Measurements from ENCODE around the gene LUZP1. TPM values are rescaled to one million over a fixed set of nuclear protein-coding genes. Genes with fewer than 3 reads are reported as not detected.

LUZP1 gene
- total RNA-seq, 1 donor from 2014 or later: 47.4 TPM

- Mint-ChIP-seq H3K4me3 (ENCODE audit: unreplicated experiment) (peak overlapping the region; percentile 28), H3K27me3 (ENCODE audit: unreplicated experiment) (no peaks in the 10 kb centered on the region), H3K36me3 (ENCODE audit: unreplicated experiment) (peaks cover 14% of the 10 kb centered on the region), H3K9me3 (ENCODE audit: unreplicated experiment) (no peaks in the 10 kb centered on the region), H3K4me1 (ENCODE audit: unreplicated experiment) (peaks cover 64% of the 10 kb centered on the region), H3K27ac (ENCODE audit: unreplicated experiment) (peak overlapping the region; percentile 54)
- no peak for DNase-seq (ENCODE audit: extremely low spot score, unreplicated experiment)
- peak; percentile 93 for TF ChIP-seq CTCF (IDR thresholded peaks at IDR 0.05)
Observed at GRCh38 chr1:23098463-23099170, 70.0 kb downstream of the LUZP1 start.

- Mint-ChIP-seq H3K9me3 (ENCODE audit: unreplicated experiment) (no peaks in the 10 kb centered on the region), H3K36me3 (ENCODE audit: unreplicated experiment) (peaks cover 20% of the 10 kb centered on the region), H3K4me1 (ENCODE audit: unreplicated experiment) (peaks cover 51% of the 10 kb centered on the region), H3K4me3 (ENCODE audit: unreplicated experiment) (no peak overlapping the region), H3K27ac (ENCODE audit: unreplicated experiment) (no peak overlapping the region), H3K27me3 (ENCODE audit: unreplicated experiment) (no peaks in the 10 kb centered on the region)
- no peak for DNase-seq (ENCODE audit: extremely low spot score, unreplicated experiment)
- no peak for TF ChIP-seq CTCF (IDR thresholded peaks at IDR 0.05)
Observed at GRCh38 chr1:23097316-23097715, 71.3 kb downstream of the LUZP1 start.

GRCh38 chr1:23092447-23092846 is 76.2 kb downstream of the LUZP1 start:
- H3K36me3 Mint-ChIP-seq (ENCODE audit: unreplicated experiment): peaks cover 34% of the 10 kb centered on the region
- H3K27ac Mint-ChIP-seq (ENCODE audit: unreplicated experiment): no peak overlapping the region
- H3K27me3 Mint-ChIP-seq (ENCODE audit: unreplicated experiment): no peaks in the 10 kb centered on the region
- DNase-seq (ENCODE audit: extremely low spot score, unreplicated experiment): no peak
- H3K4me3 Mint-ChIP-seq (ENCODE audit: unreplicated experiment): no peak overlapping the region
- no peak for TF ChIP-seq CTCF (IDR thresholded peaks at IDR 0.05)
- H3K4me1 Mint-ChIP-seq (ENCODE audit: unreplicated experiment): peaks cover 4% of the 10 kb centered on the region
- H3K9me3 Mint-ChIP-seq (ENCODE audit: unreplicated experiment): no peaks in the 10 kb centered on the region

- Mint-ChIP-seq H3K27me3 (ENCODE audit: unreplicated experiment) (no peaks in the 10 kb centered on the region), H3K4me3 (ENCODE audit: unreplicated experiment) (no peak overlapping the region), H3K9me3 (ENCODE audit: unreplicated experiment) (no peaks in the 10 kb centered on the region), H3K27ac (ENCODE audit: unreplicated experiment) (no peak overlapping the region), H3K4me1 (ENCODE audit: unreplicated experiment) (peaks cover 4% of the 10 kb centered on the region), H3K36me3 (ENCODE audit: unreplicated experiment) (peaks cover 43% of the 10 kb centered on the region)
- no peak for TF ChIP-seq CTCF (IDR thresholded peaks at IDR 0.05)
- DNase-seq (ENCODE audit: extremely low spot score, unreplicated experiment): no peak
Observed at GRCh38 chr1:23091545-23091944, 77.1 kb downstream of the LUZP1 start.

GRCh38 chr1:23090056-23090455 is 78.6 kb downstream of the LUZP1 start:
- TF ChIP-seq CTCF (IDR thresholded peaks at IDR 0.05): no peak
- no peak overlapping the region for H3K4me3 Mint-ChIP-seq (ENCODE audit: unreplicated experiment)
- H3K4me1 Mint-ChIP-seq (ENCODE audit: unreplicated experiment): no peaks in the 10 kb centered on the region
- no peaks in the 10 kb centered on the region for H3K9me3 Mint-ChIP-seq (ENCODE audit: unreplicated experiment)
- H3K27ac Mint-ChIP-seq (ENCODE audit: unreplicated experiment): no peak overlapping the region
- H3K36me3 Mint-ChIP-seq (ENCODE audit: unreplicated experiment): peaks cover 47% of the 10 kb centered on the region
- H3K27me3 Mint-ChIP-seq (ENCODE audit: unreplicated experiment): no peaks in the 10 kb centered on the region
- DNase-seq (ENCODE audit: extremely low spot score, unreplicated experiment): no peak
